K562 (cell line): ENCODE data around the gene HPCAL1. TPM values are rescaled to one million over a fixed set of nuclear protein-coding genes. Genes with fewer than 3 reads are reported as not detected.

Source experiments
- RB1 ChIP-seq: fragments of 450-650 bp; IDR thresholded peaks from 2 replicates; pipeline ENCODE4 v1.6.1; 2017; ENCODE audit warnings: low read depth, mild to moderate bottlenecking
- TSHZ1 ChIP-seq: fragments of 250-450 bp; sonication (Bioruptor Pico); IDR thresholded peaks from 2 replicates; pipeline ENCODE4 v1.4.0; 2020; ENCODE audit warnings: mild to moderate bottlenecking, moderate library complexity
- WHSC1 ChIP-seq: IDR thresholded peaks from one replicate; pipeline ENCODE4 v1.6.1; 2012; ENCODE audit warnings: low read length, control low read depth, inconsistent platforms
- ZMIZ1 ChIP-seq, 2 experiments: fragments of 150-350 bp in 1 of 2; IDR thresholded peaks; 2 replicates each; pipeline ENCODE4 v1.6.1; 2012 to 2016; ENCODE audit warnings: low read depth in 2 of 2, low read length in 2 of 2, mild to moderate bottlenecking in 1 of 2, moderate library complexity in 1 of 2
- ZNF217 ChIP-seq: sonication (generic); formaldehyde crosslinking; IDR thresholded peaks from 2 replicates; pipeline ENCODE4 v1.8.0; 2022; ENCODE audit warnings: mild to moderate bottlenecking, missing genetic modification reagents
- ZNF445 ChIP-seq: fragments of 250-450 bp; sonication (Bioruptor Pico); IDR thresholded peaks from 2 replicates; pipeline ENCODE4 v1.4.0; 2020; ENCODE audit warnings: low read depth, mild to moderate bottlenecking, moderate library complexity
- polyA plus RNA-seq, 8 experiments: library from polyadenylated mRNA; depleted of rRNA in 4 of 8; stranded (reverse) in 5 of 8; unstranded in 3 of 8; fragments of >200 nt; fragmentation: Nextera tagmentation in 2 of 8; fragmentation: Illumina TruSeq in 1 of 8; extraction: Ambion mirVana in 2 of 8; extraction: Trizol in 1 of 8; gene quantifications; 2 replicates each; pipeline versions ENCODE4 v1.2.1 to v1.2.3, GENCODE V29; 2011 to 2014; ENCODE audit warnings: inconsistent platforms in 1 of 8, missing spikeins in 1 of 8
- total RNA-seq, 7 experiments: library from RNA; depleted of rRNA in 6 of 7; stranded (reverse); fragments of >200 nt in 6 of 7; fragmentation: Illumina TruSeq in 2 of 7; extraction: Trizol in 2 of 7; gene quantifications; 2 replicates each; pipeline versions ENCODE4 v1.2.1 to v1.2.3, GENCODE V29; 2011 to 2021; ENCODE audit warnings: low replicate concordance in 1 of 7

The HPCAL1 gene
- total and polyA plus RNA-seq, 9 of the 15 experiments (the other 6 are each of a cell fraction or from before 2014, with no cell fraction given) = 2.7 to 65.5 (median 23.9) TPM

GRCh38 chr2:10310309-10310888 lies 7.7 kb downstream of the HPCAL1 start (continued):
- no peak for TF ChIP-seq ZMIZ1 (IDR thresholded peaks at IDR 0.05; ENCODE audit: low read depth in 2 of 2, low read length in 2 of 2)
- no peak for TF ChIP-seq RB1
- no peak for TF ChIP-seq ZNF217 (CRISPR knock-in tag)
- no peak for TF ChIP-seq WHSC1
- TF ChIP-seq TSHZ1 (CRISPR knock-in tag) = no peak
- no peak for TF ChIP-seq ZNF445 (CRISPR knock-in tag)
